OCI-LY7 (cell line): ENCODE results near the gene NUP93. TPM values are rescaled to one million over a fixed set of nuclear protein-coding genes. Genes with fewer than 3 reads are reported as not detected.

Source experiments
- BruUV-seq: library from RNA; stranded (reverse); fragments of 400-500 nt; replicated peaks from 2 replicates; lab custom pipeline; 2021; lab: Mats Ljungman, UMichigan
- CTCF ChIA-PET: fragments of 300-600 bp; sonication (Branson Sonifier 250); formaldehyde crosslinking; loops from one replicate; lab custom pipeline; 2022; ENCODE audit warnings: antibody characterized with exemption; ENCODE audit not compliant: unreplicated experiment; lab: Charles Lee
- POLR2A ChIA-PET: fragments of 300-600 bp; sonication (Branson Sonifier 250); formaldehyde crosslinking; loops from one replicate; lab custom pipeline; 2022; ENCODE audit warnings: antibody characterized with exemption; lab: Charles Lee
- DNase-seq: peaks from one replicate; pipeline ENCODE4 v3.0.0-alpha.2; 2015; ENCODE audit warnings: low spot score
- H2AFZ ChIP-seq: fragments of 200-600 bp; sonication (generic), shearing (Covaris generic); 2 replicates; pipeline ENCODE4 v1.6.1; 2014; ENCODE audit warnings: mild to moderate bottlenecking, antibody characterized with exemption, low read length, moderate library complexity
- H3K27ac ChIP-seq: fragments of 200-600 bp; sonication (generic); 2 replicates; pipeline ENCODE4 v1.5.1; 2014; ENCODE audit warnings: mixed run types, low read depth, mild to moderate bottlenecking, moderate library complexity, low read length, inconsistent platforms; ENCODE audit not compliant: poor library complexity, severe bottlenecking
- H3K36me3 ChIP-seq: fragments of 200-600 bp; sonication (generic); 2 replicates; pipeline ENCODE4 v1.6.1; 2014; ENCODE audit warnings: mild to moderate bottlenecking, antibody characterized with exemption, low read length, moderate library complexity, mixed read lengths; ENCODE audit not compliant: insufficient read depth
- H3K4me1 ChIP-seq: fragments of 200-600 bp; sonication (generic); 2 replicates; pipeline ENCODE4 v1.5.1; 2014; ENCODE audit warnings: mild to moderate bottlenecking, low read length; ENCODE audit not compliant: insufficient read depth, poor library complexity, severe bottlenecking
- H3K4me2 ChIP-seq: fragments of 200-600 bp; sonication (generic); 2 replicates; pipeline ENCODE4 v1.6.1; 2014; ENCODE audit warnings: mild to moderate bottlenecking, low read length
- H3K4me3 ChIP-seq: fragments of 200-600 bp; sonication (generic); 2 replicates; pipeline ENCODE4 v1.5.1; 2014; ENCODE audit warnings: mild to moderate bottlenecking, low read depth, low read length; ENCODE audit not compliant: poor library complexity, severe bottlenecking
- H3K79me2 ChIP-seq: fragments of 200-600 bp; sonication (generic); 2 replicates; pipeline ENCODE4 v1.6.1; 2016; ENCODE audit warnings: low read depth, mild to moderate bottlenecking, low read length, moderate library complexity, mixed read lengths; ENCODE audit not compliant: insufficient read depth
- H3K9me2 ChIP-seq: fragments of 200-600 bp; sonication (generic); 2 replicates; pipeline ENCODE4 v1.6.1; 2016; ENCODE audit warnings: mild to moderate bottlenecking, low read length, mixed read lengths; ENCODE audit not compliant: insufficient read depth
- H3K9me3 ChIP-seq: fragments of 200-600 bp; sonication (generic); 2 replicates; pipeline ENCODE4 v1.6.1; 2014; ENCODE audit warnings: mild to moderate bottlenecking, mixed run types, low read length, mixed read lengths
- H4K20me1 ChIP-seq: fragments of 200-600 bp; sonication (generic); 2 replicates; pipeline ENCODE4 v1.6.1; 2014; ENCODE audit warnings: mild to moderate bottlenecking, antibody characterized with exemption, low read length, moderate library complexity, mixed read lengths; ENCODE audit not compliant: insufficient read depth
- CTCF ChIP-seq: fragments of 200-600 bp; sonication (generic); conservative IDR thresholded peaks from 2 replicates; pipeline ENCODE4 v1.5.1; 2014; ENCODE audit warnings: mild to moderate bottlenecking, antibody characterized with exemption, low read length, moderate library complexity, mixed read lengths
- EZH2phosphoT487 ChIP-seq: fragments of 200-600 bp; sonication (generic); IDR thresholded peaks from 2 replicates; pipeline ENCODE4 v1.6.1; 2018; ENCODE audit warnings: low read depth, borderline replicate concordance, mild to moderate bottlenecking, mixed run types, antibody characterized with exemption, low read length, moderate library complexity, mixed read lengths
- intact Hi-C: fragments of 100-400 bp; cut with micrococcal nuclease; formaldehyde crosslinking; loops from one replicate; pipeline ENCODE4 v1.10.0; 2022; ENCODE audit not compliant: unreplicated experiment
- total RNA-seq, 2 experiments: library from RNA; depleted of rRNA in 1 of 2; stranded (reverse); fragments of >200 nt in 1 of 2; shearing (Covaris generic) in 1 of 2; gene quantifications; 2 replicates each; pipeline ENCODE4 v1.2.3, GENCODE V29; 2014 to 2022

NUP93 gene
- total RNA-seq, 2 experiments from 2014 or later: 119 to 183 TPM

GRCh38 chr16:56783344-56783743, 53.4 kb downstream of the NUP93 start:
- Histone ChIP-seq H3K4me2 (no peak overlapping the region), H3K4me3 (no peak overlapping the region), H3K79me2 (peaks cover 4% of the 10 kb centered on the region; the same call in 1 of the 2 replicates), H4K20me1 (peaks cover 12% of the 10 kb centered on the region; the same call in 1 of the 2 replicates), H2AFZ (no peak overlapping the region), H3K9me2 (no peaks in the 10 kb centered on the region), H3K27ac (no peak overlapping the region), H3K4me1 (no peaks in the 10 kb centered on the region), H3K9me3 (no peaks in the 10 kb centered on the region), H3K36me3 (peaks cover 5% of the 10 kb centered on the region; the same call in 1 of the 2 replicates)
- intact Hi-C loops: no loop called here
- CTCF ChIA-PET: interaction anchor here (1.3 kb wide), 1 partner anchor 42 kb away, joined by 3 read pairs; no protein-coding TSS in a partner anchor
- POLR2A ChIA-PET: interaction anchor here (1.3 to 2.1 kb wide), 2 partner anchors 11 to 17 kb away, joined by 4 to 6 read pairs; no protein-coding TSS in a partner anchor
- BruUV-seq: no TSS peak
- TF ChIP-seq CTCF (no peak), EZH2phosphoT487 (no peak)
- DNase-seq: no peak

- Histone ChIP-seq H2AFZ (no peak overlapping the region), H3K79me2 (peaks cover 4% of the 10 kb centered on the region; the same call in 1 of the 2 replicates), H4K20me1 (peaks cover 12% of the 10 kb centered on the region; the same call in 1 of the 2 replicates), H3K9me2 (no peaks in the 10 kb centered on the region), H3K4me3 (no peak overlapping the region), H3K9me3 (no peaks in the 10 kb centered on the region), H3K4me2 (no peak overlapping the region), H3K4me1 (no peaks in the 10 kb centered on the region), H3K36me3 (peaks cover 5% of the 10 kb centered on the region; the same call in 1 of the 2 replicates), H3K27ac (no peak overlapping the region)
- ChIA-PET POLR2A (interaction anchor here (0.5 to 1.5 kb wide), 3 partner anchors 14 to 77 kb away, joined by 3 read pairs; no protein-coding TSS in a partner anchor), CTCF (no interaction called here)
- no peak for TF ChIP-seq EZH2phosphoT487
- no peak for TF ChIP-seq CTCF
- no TSS peak for BruUV-seq
- intact Hi-C loops: no loop called here
- no peak for DNase-seq
These were observed 55.4 kb downstream of the NUP93 start for GRCh38 chr16:56785317-56785716.

- no peak for TF ChIP-seq CTCF
- TF ChIP-seq EZH2phosphoT487: no peak
- CTCF ChIA-PET: no interaction called here
- intact Hi-C loops: no loop called here
- DNase-seq: no peak
- peaks cover 7% of the 10 kb centered on the region; the same call in 1 of the 2 replicates for H4K20me1 ChIP-seq
- H3K4me2 ChIP-seq: no peak overlapping the region
- H3K27ac ChIP-seq: no peak overlapping the region
- no peaks in the 10 kb centered on the region for H3K4me1 ChIP-seq
- no peaks in the 10 kb centered on the region for H3K9me2 ChIP-seq
- H3K4me3 ChIP-seq: no peak overlapping the region
- peaks cover 5% of the 10 kb centered on the region; the same call in 1 of the 2 replicates for H3K36me3 ChIP-seq
- no peak overlapping the region for H2AFZ ChIP-seq
- H3K79me2 ChIP-seq: peaks cover 4% of the 10 kb centered on the region; the same call in 1 of the 2 replicates
- POLR2A ChIA-PET: interaction anchor here (0.5 kb wide), 1 partner anchor 268 kb away, joined by 6 read pairs; no protein-coding TSS in a partner anchor
- no TSS peak for BruUV-seq
- H3K9me3 ChIP-seq: no peaks in the 10 kb centered on the region
These were observed 57.2 kb downstream of the NUP93 start for GRCh38 chr16:56787167-56787566.
